Stimulated activated CD8-positive, alpha-beta memory T cell treated with anti-CD3 and anti-CD28 coated beads, Interleukin-4, amount 100 ng/mL, for 24 hours (primary cell): Measurements from ENCODE around the gene NSMCE1.
"Not testable (repeated sequence)": the region's sequence is repeated elsewhere in the genome, so short reads cannot be mapped to it uniquely, and the experiment has no call there.

ENCODE experiments used
- DNase-seq: peaks from one replicate; pipeline ENCODE4 v3.0.0-alpha.2; 2020; ENCODE audit warnings: low read depth

The NSMCE1 gene

DNA sequence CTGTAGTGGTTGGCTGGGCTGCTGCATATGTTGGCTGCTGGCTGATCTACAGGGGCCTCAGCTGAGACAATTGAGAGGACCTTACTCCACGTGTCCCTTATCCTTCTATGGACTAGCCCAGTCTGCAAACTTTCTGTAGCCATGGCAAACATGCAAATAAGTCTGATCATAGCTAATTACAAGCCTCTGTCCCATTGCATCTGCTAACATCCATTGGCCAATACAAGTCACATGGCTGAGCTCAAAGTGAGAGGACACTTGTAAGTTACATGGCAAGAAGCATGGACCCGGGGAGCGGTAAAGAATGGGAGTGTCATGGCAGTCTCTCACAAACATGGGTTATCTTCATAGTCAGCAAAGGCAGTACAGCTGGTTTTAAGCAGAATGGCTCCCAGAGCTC lies 33.6 kb upstream of the NSMCE1 start:
- DNase-seq = no peak

DNA sequence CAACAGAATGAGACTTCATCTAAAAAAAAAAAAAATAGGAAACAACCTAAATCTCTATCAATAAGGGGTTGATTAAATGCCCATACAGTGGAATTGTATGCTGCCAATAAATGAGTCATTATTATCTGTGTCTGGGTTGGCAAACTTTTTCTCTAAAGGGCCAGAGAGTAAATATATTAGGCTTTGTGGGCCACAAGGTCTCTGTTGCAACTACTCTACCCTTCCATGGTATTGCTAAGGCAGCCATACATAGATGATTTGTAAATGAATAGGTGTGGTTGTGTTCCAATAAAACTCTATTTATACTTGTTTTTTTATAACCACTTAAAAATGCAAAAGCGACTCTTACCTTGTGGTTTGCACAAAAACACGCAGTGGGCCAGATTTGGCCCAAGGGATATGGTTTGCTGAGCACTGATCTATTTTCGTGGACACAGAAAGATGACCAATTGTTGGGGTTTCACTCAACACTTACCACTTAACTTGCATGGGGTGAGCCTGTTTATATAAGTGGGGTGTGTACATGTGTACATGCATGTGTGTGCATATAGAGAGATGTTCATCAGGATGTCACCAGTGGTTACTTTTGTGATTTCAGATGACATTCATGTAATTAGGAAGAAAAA lies 32.8 kb upstream of the NSMCE1 start:
- no peak for DNase-seq

DNA sequence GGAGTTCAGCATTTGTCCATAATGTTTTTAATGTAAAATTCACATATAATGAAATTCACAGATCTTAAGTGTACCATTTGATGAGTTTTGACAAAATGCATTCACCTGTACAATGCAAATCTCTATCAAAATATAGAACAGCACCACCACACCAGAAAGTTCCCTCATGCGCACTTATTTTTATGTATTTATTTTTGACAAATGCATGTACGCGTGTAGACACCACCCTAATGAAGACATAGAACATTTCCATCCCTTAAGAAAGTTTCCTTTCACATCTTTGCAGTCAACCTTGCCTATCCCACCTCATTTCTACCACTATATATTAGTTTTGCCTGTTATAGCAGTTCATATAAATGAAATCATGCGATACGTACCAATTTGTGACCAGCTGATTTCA lies 29.6 kb upstream of the NSMCE1 start:
- DNase-seq = no peak

DNA sequence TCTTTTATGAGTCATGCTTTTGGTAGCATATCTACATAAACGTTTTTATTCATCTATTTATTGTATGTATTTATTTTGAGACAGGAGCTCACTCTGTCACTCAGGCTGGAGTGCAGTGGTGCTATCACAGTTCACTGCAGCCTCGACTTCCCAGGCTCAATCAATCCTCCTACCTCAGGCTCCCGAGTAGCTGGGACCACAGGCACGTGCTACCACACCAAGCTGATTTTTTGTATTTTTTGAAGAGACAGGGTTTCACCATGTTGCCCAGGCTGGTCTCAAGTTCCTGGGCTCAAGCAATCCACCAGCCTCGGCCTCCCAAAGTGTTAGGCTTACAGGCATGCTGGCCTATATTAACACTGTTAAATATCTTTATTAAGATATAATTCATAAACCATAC lies 24.8 kb upstream of the NSMCE1 start:
- no peak for DNase-seq

DNA sequence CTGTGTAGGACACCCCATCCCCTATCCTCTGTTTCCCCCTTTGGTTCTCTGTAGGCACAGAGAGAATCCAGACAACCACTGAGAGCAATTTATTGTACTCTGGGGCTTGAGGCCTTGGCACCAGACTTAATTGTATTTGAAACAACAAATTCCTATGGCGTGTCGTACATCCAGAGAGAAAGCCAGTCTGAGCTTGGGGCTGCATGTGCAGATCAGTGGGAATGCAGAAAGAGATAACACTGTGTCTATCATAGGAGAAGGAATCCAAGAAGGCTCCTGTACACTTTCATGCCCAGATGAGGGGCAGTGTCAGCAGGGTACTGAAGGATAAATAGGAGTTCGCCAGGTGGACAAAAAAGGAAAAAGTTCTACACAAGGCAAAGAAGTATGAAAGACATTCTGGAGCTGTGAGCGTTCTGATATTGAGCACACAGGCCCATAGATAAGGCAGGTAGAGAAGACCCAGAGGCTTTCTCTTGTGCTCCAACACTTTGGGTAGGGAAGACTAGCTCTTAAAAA lies 23.2 kb upstream of the NSMCE1 start:
- no peak for DNase-seq

- no peak for DNase-seq
These were observed 22.5 kb upstream of the NSMCE1 start for GRCh38 chr16:27291106-27291505.

- DNase-seq = no peak
These were observed 22.0 kb upstream of the NSMCE1 start for GRCh38 chr16:27290562-27290961.

- DNase-seq = no peak
These were observed 21.1 kb upstream of the NSMCE1 start for GRCh38 chr16:27289669-27290068.

DNA sequence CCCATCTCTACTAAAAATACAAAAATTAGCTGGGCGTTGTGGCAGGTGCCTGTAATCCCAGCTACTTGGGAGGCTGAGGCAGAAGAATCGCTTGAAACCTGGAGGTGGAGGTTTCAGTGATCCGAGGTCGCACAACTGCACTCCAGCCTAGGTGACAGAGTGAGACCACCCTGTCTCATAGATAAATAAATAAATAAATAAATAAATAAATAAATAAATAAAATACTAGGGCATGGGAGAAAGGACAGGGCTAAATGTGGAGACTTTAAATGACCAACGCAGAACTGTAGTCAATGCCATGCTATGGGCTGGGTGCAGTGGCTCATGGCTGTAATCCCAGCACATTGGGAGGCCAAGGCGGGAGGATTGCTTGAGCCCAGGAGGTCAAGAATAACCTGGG lies 19.7 kb upstream of the NSMCE1 start:
- not testable (repeated sequence) for DNase-seq

GRCh38 chr16:27287887-27288286 lies 19.3 kb upstream of the NSMCE1 start:
- no peak for DNase-seq

- DNase-seq = no peak
These were observed 18.7 kb upstream of the NSMCE1 start for GRCh38 chr16:27287051-27287811.

- DNase-seq = no peak
These were observed 17.9 kb upstream of the NSMCE1 start for GRCh38 chr16:27286451-27286850.

GRCh38 chr16:27285676-27286196 lies 17.2 kb upstream of the NSMCE1 start:
- no peak for DNase-seq

- no peak for DNase-seq
These were observed 16.5 kb upstream of the NSMCE1 start for GRCh38 chr16:27284865-27285675.

GRCh38 chr16:27281243-27281642 lies 12.7 kb upstream of the NSMCE1 start:
- no peak for DNase-seq

DNA sequence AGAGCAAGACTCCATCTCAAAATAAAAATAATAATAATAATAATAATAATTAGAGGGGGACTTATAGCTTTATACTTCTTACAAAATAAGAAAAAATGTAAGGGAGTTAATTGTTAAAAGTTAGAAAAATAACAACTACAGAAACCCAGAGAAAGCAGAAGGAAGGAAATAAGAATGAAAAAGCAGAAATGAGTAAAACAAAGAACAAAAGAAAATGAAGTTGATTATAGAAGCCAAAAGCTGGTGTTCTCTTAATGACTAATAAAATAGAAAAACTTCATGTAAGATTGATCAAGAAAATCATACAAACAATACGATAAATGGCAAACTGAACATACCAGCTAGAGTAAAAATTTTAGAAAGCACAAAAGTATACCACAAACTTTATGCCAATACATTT lies 6.8 kb upstream of the NSMCE1 start:
- no peak for DNase-seq

- DNase-seq = not testable (repeated sequence)
These were observed 5.9 kb upstream of the NSMCE1 start for GRCh38 chr16:27274424-27274874.

DNA sequence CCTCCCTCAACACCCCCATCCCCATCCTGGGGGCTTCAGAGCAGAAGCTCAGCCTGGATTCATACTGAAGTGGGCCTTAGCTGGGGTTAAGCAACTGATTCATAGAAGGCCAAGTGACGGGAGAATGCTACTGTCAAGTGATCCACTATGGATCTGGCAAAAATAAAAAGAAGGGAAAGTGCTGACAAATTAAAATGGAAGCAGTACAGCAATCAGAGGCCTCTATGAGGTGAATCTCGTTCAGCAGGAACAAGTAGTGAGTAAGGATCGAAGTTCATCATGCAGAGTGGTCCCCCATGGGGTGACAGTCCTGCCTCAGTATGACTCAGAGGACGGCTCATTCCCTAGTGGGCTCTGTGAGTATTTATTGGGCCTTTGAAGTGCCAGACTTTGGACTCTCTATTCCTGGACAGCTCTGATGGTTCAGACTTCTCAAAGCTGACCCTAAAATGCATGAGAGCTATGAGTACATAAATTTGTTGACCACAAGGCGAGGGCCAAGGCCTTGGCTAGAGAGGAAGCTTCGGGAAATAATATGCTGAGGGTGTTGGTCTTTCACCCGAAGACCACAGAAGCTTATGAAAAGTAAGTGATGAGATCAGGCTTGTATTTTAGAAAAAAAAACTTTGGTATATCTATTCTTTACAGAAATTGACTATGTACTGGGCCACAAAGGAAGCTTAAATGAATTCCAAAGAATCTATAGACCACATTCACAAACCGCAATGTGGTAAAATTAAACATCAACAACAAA lies 5.3 kb upstream of the NSMCE1 start:
- DNase-seq = no peak

DNA sequence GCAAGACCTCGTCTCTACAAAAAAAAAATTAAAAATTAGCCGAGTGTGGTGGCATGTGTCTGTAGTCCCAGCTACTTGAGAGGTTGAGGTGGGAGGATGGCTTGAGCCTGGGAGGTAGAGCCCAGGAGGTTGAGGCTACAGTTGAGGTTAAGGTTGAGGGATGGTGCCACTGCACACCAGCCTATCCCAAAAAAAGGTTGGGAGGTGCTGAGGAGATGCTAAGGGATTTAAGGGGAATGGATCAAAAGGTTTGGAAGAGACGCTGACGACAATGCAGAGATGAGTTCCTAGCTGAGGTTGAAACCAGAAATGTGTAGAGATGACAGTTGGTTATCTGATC lies 4.7 kb upstream of the NSMCE1 start:
- no peak for DNase-seq

GRCh38 chr16:27272697-27273096 lies 4.1 kb upstream of the NSMCE1 start:
- not testable (repeated sequence) for DNase-seq

DNA sequence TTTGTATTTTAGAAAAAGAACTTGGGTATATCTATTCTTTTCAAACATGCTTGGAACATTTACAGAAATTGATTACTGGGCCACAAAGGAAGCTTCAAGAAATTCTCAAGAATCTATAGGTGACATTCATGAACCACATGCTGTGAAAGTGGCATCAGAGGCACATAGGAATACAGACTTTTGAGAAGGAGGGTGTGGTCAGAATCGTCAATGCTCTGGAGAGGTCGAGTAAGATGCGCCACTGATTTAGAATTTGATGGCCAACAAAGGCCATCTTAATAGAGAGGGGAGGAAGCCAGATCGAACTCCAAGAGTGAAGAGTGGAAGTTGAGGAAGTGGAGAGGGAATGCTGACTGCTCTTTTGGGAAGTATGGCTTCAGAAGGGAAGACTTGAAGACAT lies 3.5 kb upstream of the NSMCE1 start:
- no peak for DNase-seq

DNA sequence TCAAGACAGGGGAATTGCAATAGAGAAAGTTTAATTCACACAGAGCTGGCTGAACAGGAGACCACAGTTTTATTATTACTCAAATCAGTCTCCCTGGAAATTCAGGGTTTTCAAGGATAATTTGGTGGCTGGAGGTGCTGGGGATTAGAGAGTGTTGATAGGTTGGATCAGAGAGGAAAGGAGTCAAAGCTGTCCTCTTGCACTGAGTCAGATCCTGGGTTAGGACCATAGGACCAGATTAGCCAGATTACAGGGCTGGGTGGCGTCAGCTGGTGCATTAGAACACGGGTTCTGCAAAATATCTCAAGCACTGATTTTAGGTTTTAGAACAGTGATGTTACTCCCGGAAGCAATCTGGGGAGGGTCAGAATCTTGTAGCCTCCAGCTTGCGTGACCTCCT lies 1.8 kb upstream of the NSMCE1 start:
- no peak for DNase-seq
